Pons (tissue), 1 donor: ENCODE measurements around the gene SALL3.

Experiments used
- DNase-seq: peaks from one replicate; pipeline ENCODE4 v3.0.0-alpha.2; 2016; ENCODE audit warnings: low spot score

The SALL3 gene

DNA sequence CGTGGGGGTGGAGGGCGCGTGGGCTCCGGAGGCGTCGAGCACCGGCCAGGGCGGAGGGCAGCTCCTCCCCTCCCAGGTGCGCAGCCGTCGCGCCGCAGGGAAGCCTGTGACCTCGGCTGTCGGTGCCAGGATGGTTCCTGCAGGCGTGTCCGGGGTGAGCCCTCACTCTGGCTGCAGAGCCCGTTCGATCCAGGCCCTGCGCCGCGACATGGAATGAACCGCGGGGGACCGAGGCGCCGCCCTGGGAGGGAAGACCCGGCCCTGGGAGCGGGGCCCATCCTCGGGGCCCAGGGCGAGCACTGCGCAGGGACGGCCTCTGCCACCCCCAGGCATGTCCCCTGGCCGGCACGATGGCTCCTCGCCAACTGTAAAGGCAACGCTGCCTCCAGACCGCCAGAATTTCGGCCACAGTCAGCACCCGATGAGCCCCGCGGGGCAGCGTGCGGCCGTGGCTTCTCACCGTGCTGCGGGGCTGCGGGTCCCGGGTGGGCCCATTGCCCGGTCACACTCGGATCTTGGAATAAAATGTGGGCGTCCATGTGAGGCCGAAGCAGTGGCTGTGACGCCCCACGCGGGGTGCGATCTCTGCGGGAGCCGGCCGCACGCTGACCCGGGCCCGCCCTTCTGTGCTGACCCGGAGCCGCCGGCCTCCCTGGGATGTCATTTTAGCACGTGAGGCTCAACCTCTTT, 26.6 kb downstream of the SALL3 start:
- no peak for DNase-seq

DNA sequence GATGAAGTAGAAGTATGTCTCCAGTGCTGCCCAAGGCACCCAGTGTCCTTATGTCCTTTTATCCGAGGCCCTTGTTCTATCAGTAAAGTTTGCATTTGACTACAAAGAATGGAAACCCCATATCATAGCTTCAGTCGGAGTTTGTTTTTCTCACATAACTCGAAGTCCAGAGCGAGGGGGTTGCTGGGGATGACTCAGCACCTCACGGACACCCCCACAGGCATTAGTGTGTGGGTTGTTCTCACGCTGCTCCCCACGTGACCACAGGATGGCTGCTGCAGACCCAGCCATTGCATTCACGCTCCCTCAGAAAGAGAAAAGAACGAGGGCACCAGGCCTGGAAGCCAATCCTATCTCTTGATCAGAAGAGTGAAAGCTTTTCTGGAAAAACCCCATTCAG, 27.8 kb downstream of the SALL3 start:
- no peak for DNase-seq

DNA sequence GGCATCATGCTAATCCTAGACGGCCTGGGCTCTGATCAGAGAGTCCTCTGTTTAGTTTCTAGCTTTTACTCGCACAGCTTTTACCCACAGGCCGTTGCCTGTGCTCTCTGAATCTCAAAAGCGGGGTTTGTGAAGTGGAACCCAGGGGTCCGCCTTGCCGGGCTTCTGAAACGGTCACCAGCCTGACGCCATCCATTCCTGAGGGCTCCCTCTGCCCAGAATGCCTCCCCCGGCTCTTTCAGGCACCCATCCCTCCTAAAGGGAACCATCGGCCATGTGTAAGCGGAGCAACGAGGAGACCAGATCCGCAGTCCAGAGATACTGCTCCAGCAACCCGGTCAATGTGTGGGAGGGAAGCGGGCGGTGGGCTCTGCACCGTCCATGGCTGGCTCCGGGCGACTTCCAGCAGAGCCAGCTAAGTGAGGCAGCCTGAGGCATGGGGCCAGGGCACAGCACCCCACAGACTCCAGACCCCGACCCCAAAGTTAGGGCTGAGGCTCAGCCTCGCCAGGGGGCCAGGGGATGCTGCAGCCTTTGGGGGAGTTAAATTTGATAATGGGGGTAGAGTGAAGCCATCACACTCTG, 28.8 kb downstream of the SALL3 start:
- no peak for DNase-seq

GRCh38 chr18:79010802-79011201, 31.2 kb downstream of the SALL3 start:
- no peak for DNase-seq

DNA sequence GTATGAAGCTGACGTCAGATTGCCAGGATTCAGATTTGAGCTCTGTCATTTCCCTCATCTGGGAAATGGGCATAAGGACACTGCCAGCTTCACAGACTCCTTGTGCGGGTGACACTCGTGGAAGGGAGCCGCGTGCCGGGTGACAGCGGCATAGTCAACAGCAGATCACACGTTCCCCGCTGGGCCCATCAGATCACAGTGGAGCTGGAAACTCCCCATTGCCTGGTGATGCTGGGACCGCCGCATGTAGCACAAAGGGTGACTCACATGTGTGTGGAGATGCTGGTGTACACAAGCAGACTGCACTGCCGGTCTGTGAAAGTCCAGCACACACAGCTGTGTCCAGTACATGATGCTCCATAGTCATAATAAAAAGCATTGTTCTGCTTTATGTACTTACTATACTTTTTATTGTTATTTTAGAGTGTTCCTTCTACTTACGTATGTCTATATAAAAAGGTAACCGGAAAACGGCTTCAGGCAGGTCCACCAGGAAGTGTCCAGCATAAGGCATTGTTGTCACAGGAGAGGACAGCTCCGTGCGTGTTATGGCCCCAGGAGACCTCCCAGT, 31.8 kb downstream of the SALL3 start:
- DNase-seq = no peak

DNA sequence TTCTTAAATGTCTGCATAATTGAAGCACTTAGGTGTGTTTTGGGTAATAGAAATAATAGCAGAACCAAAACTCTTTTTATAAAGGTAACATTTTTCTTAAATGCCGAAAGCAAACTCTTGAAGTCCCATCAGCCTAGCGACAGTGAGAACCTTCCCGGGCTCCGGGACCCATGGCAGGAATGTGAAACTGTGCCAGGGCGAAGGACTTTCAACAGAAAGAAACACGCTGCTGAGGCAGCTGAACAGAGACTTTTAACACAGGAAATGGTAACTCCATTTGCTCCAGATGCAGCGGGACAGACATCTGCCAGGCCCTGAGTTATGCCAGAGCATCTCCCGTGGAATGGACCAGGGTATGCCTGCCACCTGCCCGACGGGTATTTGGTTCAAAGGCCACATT, 34.3 kb downstream of the SALL3 start:
- no peak for DNase-seq

GRCh38 chr18:79018911-79019310, 39.3 kb downstream of the SALL3 start:
- no peak for DNase-seq

DNA sequence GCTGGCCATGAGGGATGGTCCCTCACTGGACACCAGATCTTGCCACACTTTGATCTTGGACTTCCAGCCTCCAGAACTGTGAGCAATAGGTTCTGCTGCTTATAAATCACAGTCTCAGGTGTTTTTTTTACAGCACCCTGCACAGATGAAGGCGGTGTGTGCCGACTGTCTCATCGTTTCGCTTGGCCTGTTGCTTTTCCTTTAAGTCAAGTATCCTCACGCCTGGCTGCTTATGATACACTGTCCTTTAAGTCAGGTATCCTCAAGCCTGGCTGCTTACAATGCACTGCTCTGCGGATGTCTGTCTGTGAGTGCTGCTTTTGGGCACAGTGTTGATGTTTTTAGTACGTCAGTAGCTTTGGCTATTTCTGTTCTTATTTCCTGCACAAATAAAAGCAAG, 40.3 kb downstream of the SALL3 start:
- DNase-seq = no peak

DNA sequence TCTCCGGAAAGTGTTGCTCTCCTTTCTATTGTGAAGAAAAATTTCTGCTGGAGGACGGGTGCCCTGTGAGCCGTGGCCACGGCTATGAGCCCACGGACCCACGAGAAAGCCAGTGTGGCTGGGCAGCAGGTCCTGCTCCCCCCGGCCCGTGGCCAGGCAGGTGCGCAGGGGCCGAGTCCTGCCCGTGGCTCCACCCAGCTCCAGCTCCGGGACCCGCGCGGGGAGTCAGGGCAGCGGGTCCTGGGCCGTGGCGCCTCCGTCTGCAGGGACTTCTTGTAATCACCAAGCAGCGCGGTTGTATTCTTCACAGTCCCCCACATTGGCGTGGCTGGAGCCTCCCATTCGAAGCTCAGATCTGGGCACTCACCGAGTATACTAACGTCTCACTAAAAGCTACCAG, 43.0 kb downstream of the SALL3 start:
- no peak for DNase-seq

DNA sequence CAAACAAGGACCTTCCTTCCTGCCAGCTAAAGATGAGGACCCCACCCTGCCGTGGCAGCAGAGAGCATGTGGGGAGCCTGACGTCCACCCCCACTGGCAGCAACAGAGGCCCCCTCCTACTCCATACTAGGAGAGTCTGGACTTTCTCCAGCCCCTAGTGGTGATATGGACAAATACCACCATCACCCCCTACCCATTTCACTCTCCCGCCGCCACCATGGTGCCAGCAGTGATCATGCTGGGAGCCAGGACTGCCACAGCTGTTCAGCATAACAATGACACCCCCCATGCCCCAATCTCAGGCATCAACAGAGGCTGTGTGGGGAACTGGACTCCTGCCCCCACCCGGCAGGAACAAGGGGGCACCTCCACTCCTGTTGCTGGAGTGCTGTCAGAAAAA, 46.9 kb downstream of the SALL3 start:
- no peak for DNase-seq

GRCh38 chr18:79030680-79031079, 51.1 kb downstream of the SALL3 start:
- DNase-seq = no peak

- no peak for DNase-seq
Measured at GRCh38 chr18:79042276-79042675, 62.7 kb downstream of the SALL3 start.

DNA sequence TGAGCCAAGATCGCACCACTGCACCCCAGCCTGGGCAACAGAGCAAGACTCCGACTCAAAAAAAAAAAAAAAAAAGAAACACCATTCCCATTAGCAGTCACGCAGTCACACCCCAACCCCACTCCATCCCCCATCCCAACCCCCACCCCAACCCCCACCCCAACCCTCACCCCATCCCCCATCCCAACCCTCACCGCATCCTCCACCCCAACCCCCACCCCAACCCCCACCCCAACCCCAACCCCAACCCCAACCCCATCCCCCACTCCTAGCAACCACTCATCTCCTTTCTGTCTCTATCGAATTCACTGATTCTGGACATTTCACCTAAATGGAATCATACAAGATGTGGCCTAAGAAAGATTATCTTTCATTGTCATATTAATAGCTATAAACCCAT, 63.7 kb downstream of the SALL3 start:
- DNase-seq = no peak

DNA sequence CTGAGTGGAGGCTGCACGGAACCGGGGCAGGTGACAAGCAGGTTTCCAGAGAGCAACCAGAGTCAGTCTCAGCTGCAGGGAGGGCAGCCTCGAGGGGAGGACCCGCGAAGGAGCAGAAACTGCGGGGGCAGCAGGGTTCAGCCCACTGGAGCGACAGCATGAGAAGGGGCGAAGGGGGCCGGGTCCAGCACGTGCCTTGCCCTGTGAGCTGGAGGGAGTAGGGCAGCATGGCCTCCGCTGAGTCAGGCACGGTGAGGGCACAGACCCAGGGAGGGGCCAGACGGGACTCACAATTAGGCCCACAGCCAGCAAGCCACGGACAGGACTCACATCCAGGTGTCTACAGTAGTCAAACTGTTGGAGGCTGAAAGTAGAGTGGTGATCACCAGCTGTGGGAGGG, 66.9 kb downstream of the SALL3 start:
- no peak for DNase-seq

DNA sequence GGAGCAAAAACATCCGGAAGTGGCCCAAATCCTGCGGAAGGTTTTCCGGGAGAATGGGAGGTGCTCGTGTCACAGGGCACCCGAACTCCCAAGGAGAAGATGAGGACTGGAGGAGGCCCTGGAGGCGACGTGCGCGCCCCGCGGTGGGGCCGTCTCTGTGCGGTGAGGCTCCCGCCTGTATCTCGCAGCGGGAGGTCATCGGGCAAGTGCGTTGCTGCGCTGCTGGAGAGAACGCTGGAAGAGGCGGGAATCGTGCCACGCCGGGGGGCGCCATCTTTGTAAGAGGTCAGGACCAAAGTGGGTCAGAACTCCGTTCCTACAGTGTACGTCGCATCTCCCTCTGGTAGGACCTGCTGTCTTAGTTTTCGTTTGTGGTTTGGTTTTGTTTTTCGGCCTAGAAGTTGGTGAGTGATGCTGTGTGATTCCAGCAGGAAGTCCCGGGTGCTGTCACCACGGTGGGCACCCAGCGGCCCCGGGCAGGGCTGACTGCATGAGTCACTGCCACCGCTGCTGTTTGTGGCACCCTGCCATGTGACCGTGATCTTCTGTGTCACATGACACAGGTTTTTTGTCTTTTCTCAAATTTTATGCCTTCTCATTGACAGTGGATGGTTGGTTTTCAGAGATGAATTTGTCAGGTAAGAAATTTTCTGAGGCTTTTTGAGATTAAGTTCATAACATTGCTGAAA, 68.1 kb downstream of the SALL3 start:
- DNase-seq = no peak

DNA sequence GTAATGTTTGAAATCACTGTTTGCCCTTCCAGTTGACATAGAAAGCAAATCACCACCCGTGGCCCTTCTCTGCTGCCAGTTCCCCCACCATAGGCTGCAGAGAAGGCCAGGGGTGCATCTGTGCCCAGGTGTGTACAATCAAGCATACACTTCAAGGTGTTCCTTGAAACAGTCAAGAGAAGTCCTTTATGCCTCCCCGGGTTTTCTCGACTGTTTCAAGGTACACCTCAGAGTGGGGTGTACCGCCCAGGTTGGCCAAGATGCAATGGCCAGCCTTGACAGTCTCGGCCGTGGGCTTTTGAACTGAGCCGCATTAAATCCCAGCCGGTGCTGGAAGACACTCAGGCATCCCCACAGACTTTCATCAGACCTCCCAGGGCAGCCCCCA, 68.6 kb downstream of the SALL3 start:
- DNase-seq = no peak

GRCh38 chr18:79049506-79049905, 69.9 kb downstream of the SALL3 start:
- no peak for DNase-seq
